Heart left ventricle (tissue), 13 donors: Measurements from ENCODE around the gene TAC3.

ENCODE experiments used
- POLR2A ChIP-seq, 2 donors: fragments of 450-650 bp; IDR thresholded peaks; one replicate each; pipeline ENCODE4 v1.6.1; 2017; ENCODE audit warnings: antibody characterized with exemption in 2 of 2, mild to moderate bottlenecking in 2 of 2, moderate library complexity in 2 of 2
- TF ChIP-seq, protein P1 (sequence below), 12 donors: fragments of 200-600 bp; sonication (generic) in 4 of 12; IDR thresholded peaks; one replicate each; pipeline versions ENCODE4 v1.5.0 to v1.8.0; 2018 to 2022; ENCODE audit warnings: antibody characterized with exemption in 12 of 12, mild to moderate bottlenecking in 5 of 12
- donor health status: ischemic (EF 13 %, LVEDD 7.1; RV severe dilation, severe dysfunction).
- donor health status: DM: no; HTN: yes; CAD: no.
- donor health status: DM: no; HTN: no; CAD: no.
- donor health status: ischemic (EF 25% LVEDD 6.9; RV normal size, moderate dysfunction).
- donor health status: ischemic (EF 25% LVEDD 5.7; RV mildly dilated, moderate dysfunction).
- donor health status: ischemic (EF 35%, LVEDD 5.7; RV mildly dilated, moderate dysfunction).
- donor health status: nonischemic (EF 11% LVEDD 7.7; RV severe dilation, severe dysfunction).
- donor health status: DM: yes; HTN: yes; CAD: no.
- donor health status: PGD.
- donor health status: ischemic (EF 29% LVEDD 5.4; RV normal size, mild dysfunction).
- donor health status: nonischemic (EF 23%, LVEDD 6.1; RV moderate dilation, normal function).

DNA sequence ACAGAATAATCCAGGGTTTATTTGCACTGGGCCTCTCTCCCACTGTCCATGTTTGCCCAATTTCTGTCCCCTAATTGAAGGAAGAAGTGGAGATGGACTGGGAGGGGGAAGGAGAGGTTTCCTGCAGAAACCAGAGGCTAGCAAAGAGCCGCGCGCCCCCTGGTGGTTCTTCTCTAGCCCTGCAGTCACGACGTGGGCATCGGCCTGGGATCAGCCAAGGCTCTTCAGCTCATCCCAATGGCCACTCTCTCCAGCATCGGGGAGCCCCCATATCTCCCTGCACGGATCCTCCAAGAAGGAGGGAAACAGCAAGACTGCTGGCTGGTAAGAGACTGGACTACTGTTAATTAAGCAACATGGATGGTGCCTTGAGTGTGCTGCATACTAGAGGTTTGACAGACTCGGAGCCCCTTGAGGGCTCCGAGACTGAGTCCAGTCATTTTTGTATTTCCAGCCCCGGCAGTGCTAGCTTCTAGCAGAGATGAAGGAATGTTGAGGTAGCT, 28.7 kb downstream of the TAC3 start:
- TF ChIP-seq, protein P1, sequence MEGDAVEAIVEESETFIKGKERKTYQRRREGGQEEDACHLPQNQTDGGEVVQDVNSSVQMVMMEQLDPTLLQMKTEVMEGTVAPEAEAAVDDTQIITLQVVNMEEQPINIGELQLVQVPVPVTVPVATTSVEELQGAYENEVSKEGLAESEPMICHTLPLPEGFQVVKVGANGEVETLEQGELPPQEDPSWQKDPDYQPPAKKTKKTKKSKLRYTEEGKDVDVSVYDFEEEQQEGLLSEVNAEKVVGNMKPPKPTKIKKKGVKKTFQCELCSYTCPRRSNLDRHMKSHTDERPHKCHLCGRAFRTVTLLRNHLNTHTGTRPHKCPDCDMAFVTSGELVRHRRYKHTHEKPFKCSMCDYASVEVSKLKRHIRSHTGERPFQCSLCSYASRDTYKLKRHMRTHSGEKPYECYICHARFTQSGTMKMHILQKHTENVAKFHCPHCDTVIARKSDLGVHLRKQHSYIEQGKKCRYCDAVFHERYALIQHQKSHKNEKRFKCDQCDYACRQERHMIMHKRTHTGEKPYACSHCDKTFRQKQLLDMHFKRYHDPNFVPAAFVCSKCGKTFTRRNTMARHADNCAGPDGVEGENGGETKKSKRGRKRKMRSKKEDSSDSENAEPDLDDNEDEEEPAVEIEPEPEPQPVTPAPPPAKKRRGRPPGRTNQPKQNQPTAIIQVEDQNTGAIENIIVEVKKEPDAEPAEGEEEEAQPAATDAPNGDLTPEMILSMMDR (IDR thresholded peaks at IDR 0.05): peak; percentile 85 to 96 (median 90)
- no peak for TF ChIP-seq POLR2A (IDR thresholded peaks at IDR 0.05)
